ENCODE data around the gene MAGI2.

DNA sequence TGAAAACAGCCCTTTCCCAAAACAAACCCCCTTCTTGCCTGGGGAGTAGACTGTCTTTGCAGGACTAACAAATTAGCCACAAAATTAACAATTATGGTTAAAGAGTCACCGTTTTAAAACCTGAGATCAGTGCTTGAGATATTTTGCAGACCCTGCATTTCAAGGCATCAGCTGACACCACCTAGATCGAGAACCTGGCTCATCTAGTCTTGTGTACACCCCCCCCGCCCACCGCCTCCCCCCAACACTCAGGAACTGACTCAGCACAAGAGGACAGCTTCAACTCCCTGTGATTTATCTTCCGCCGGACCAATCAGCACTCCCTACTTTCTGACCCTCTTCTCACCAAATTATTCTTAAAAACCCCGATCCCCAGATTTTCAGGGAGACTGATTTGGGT is 917.8 kb downstream of the MAGI2 start:
- TF ChIP-seq CTCF (IDR thresholded peaks at IDR 0.05): no peak
- TF ChIP-seq POLR2A (IDR thresholded peaks at IDR 0.05): no peak
